ENCODE data around the gene C9orf40. TPM values are rescaled to one million over a fixed set of nuclear protein-coding genes. Genes with fewer than 3 reads are reported as not detected.

Gene C9orf40
- total RNA-seq, 1 experiment from 2014 or later, result 10.8 TPM

GRCh38 chr9:75000835-75001234 is 48.1 kb upstream of the C9orf40 start:
- POLR2A ChIA-PET (ENCODE audit: unreplicated experiment), result no interaction called here
- CTCF ChIA-PET, result interaction anchor here (1.4 to 1.5 kb wide), 2 partner anchors 225 to 227 kb away, joined by 4 to 6 read pairs; no protein-coding TSS in a partner anchor
- no peaks in the 10 kb centered on the region for H3K4me1 ChIP-seq (replicated peaks; ENCODE audit: insufficient read depth)
- no peak overlapping the region for H3K4me2 ChIP-seq
- H3F3A ChIP-seq (ENCODE audit: insufficient read depth, low read depth), result no peaks in the 10 kb centered on the region
- intact Hi-C loops (cut with micrococcal nuclease; ENCODE audit: unreplicated experiment), result loop anchor here (5.0 kb wide), 1 partner anchor 76 kb away; no protein-coding TSS in a partner anchor
- no peak for DNase-seq
- TF ChIP-seq EZH2 (IDR thresholded peaks at IDR 0.05; ENCODE audit: low read depth) (no peak), CTCF (conservative IDR thresholded peaks at IDR 0.05) (no peak)
- H3K9me2 ChIP-seq (ENCODE audit: insufficient read depth), result no peaks in the 10 kb centered on the region
- no peaks in the 10 kb centered on the region for H3K9me3 ChIP-seq (ENCODE audit: insufficient read depth, low read depth)
- H3K4me3 ChIP-seq, result no peak overlapping the region
- H3K79me2 ChIP-seq (ENCODE audit: low read depth), result no peaks in the 10 kb centered on the region
- H3K27me3 ChIP-seq (ENCODE audit: insufficient read depth, low read depth), result no peaks in the 10 kb centered on the region
- H4K20me1 ChIP-seq (ENCODE audit: insufficient read depth), result no peaks in the 10 kb centered on the region; the same call in 1 of the 2 replicates
- H3K27ac ChIP-seq, result no peak overlapping the region
- no peak overlapping the region for H2AFZ ChIP-seq
- 0 out of 2 replicates have a peak, but pooled peaks cover 6% of the 10 kb centered on the region for H3K36me3 ChIP-seq (ENCODE audit: low read depth)
- BruUV-seq (replicated peaks), result no TSS peak

GRCh38 chr9:74985041-74985440 is 32.3 kb upstream of the C9orf40 start:
- no TSS peak for BruUV-seq (replicated peaks)
- TF ChIP-seq EZH2 (IDR thresholded peaks at IDR 0.05; ENCODE audit: low read depth), result no peak
- TF ChIP-seq CTCF (conservative IDR thresholded peaks at IDR 0.05), result no peak
- Histone ChIP-seq H3K27me3 (ENCODE audit: insufficient read depth, low read depth) (no peaks in the 10 kb centered on the region), H3K36me3 (ENCODE audit: low read depth) (0 out of 2 replicates have a peak, but pooled peaks cover 14% of the 10 kb centered on the region), H3K79me2 (ENCODE audit: low read depth) (no peaks in the 10 kb centered on the region), H3K27ac (no peak overlapping the region), H3F3A (ENCODE audit: insufficient read depth, low read depth) (no peaks in the 10 kb centered on the region), H3K4me3 (no peak overlapping the region), H4K20me1 (ENCODE audit: insufficient read depth) (no peaks in the 10 kb centered on the region), H3K9me3 (ENCODE audit: insufficient read depth, low read depth) (no peaks in the 10 kb centered on the region), H3K9me2 (ENCODE audit: insufficient read depth) (no peaks in the 10 kb centered on the region), H2AFZ (no peak overlapping the region), H3K4me2 (no peak overlapping the region), H3K4me1 (replicated peaks; ENCODE audit: insufficient read depth) (no peaks in the 10 kb centered on the region)
- no peak for DNase-seq
- CTCF ChIA-PET, result no interaction called here
- POLR2A ChIA-PET (ENCODE audit: unreplicated experiment), result no interaction called here
- intact Hi-C loops (cut with micrococcal nuclease; ENCODE audit: unreplicated experiment), result no loop called here

GRCh38 chr9:74983709-74984108 is 31.0 kb upstream of the C9orf40 start:
- intact Hi-C loops (cut with micrococcal nuclease; ENCODE audit: unreplicated experiment), result loop anchor here (1.0 to 5.0 kb wide), 2 partner anchors 14 to 211 kb away; no protein-coding TSS in a partner anchor
- TF ChIP-seq CTCF (conservative IDR thresholded peaks at IDR 0.05) (no peak), EZH2 (IDR thresholded peaks at IDR 0.05; ENCODE audit: low read depth) (no peak)
- ChIA-PET CTCF (no interaction called here), POLR2A (ENCODE audit: unreplicated experiment) (no interaction called here)
- H2AFZ ChIP-seq, result no peak overlapping the region
- 0 out of 2 replicates have a peak, but pooled peaks cover 6% of the 10 kb centered on the region for H3K9me2 ChIP-seq (ENCODE audit: insufficient read depth)
- no peaks in the 10 kb centered on the region for H3K4me1 ChIP-seq (replicated peaks; ENCODE audit: insufficient read depth)
- no peaks in the 10 kb centered on the region for H3F3A ChIP-seq (ENCODE audit: insufficient read depth, low read depth)
- H3K4me3 ChIP-seq, result no peak overlapping the region
- BruUV-seq (replicated peaks), result no TSS peak
- peaks cover 14% of the 10 kb centered on the region; the same call in 1 of the 2 replicates for H3K36me3 ChIP-seq (ENCODE audit: low read depth)
- no peaks in the 10 kb centered on the region for H3K79me2 ChIP-seq (ENCODE audit: low read depth)
- DNase-seq, result no peak
- no peak overlapping the region for H3K27ac ChIP-seq
- H4K20me1 ChIP-seq (ENCODE audit: insufficient read depth), result no peaks in the 10 kb centered on the region
- no peaks in the 10 kb centered on the region for H3K9me3 ChIP-seq (ENCODE audit: insufficient read depth, low read depth)
- no peak overlapping the region for H3K4me2 ChIP-seq
- H3K27me3 ChIP-seq (ENCODE audit: insufficient read depth, low read depth), result no peaks in the 10 kb centered on the region

Measured in PC-9 (cell line).